Right renal cortex interstitium (tissue), 3 donors: ENCODE measurements around the gene CACNA2D1. TPM values are rescaled to one million over a fixed set of nuclear protein-coding genes. Genes with fewer than 3 reads are reported as not detected.
A peak's percentile ranks its signal among the peaks of the same experiment; 100 is the strongest.

Experiments
- DNase-seq, 3 donors: peaks; one replicate each; pipeline ENCODE4 v3.0.0-alpha.2; 2013; ENCODE audit warnings: low read depth in 3 of 3, low spot score in 2 of 3
- polyA plus RNA-seq, 3 donors: library from polyadenylated mRNA; unstranded; fragments of 120-200 nt; gene quantifications; one replicate each; pipeline ENCODE4 v1.2.1, GENCODE V29; 2013; ENCODE audit not compliant: insufficient read length in 3 of 3

The CACNA2D1 gene
- polyA plus RNA-seq, 3 donors = 24.8 to 27.1 (median 25.3) TPM

- DNase-seq = no peak
These were observed 259.9 kb downstream of the CACNA2D1 start for GRCh38 chr7:82183634-82184033.

- DNase-seq = no peak
These were observed 264.3 kb downstream of the CACNA2D1 start for GRCh38 chr7:82179311-82179710.

- no peak for DNase-seq
These were observed 268.3 kb downstream of the CACNA2D1 start for GRCh38 chr7:82175319-82175718.

- no peak for DNase-seq
These were observed 270.1 kb downstream of the CACNA2D1 start for GRCh38 chr7:82173400-82174021.

- DNase-seq = no peak
These were observed 270.7 kb downstream of the CACNA2D1 start for GRCh38 chr7:82172881-82173280.

GRCh38 chr7:82172017-82172416, 271.6 kb downstream of the CACNA2D1 start:
- DNase-seq = no peak

GRCh38 chr7:82167558-82168314, 275.8 kb downstream of the CACNA2D1 start:
- DNase-seq = no peak

GRCh38 chr7:82166260-82167015, 277.1 kb downstream of the CACNA2D1 start:
- DNase-seq = no peak

- DNase-seq = no peak
These were observed 278.8 kb downstream of the CACNA2D1 start for GRCh38 chr7:82164813-82165212.

GRCh38 chr7:82164410-82164809, 279.2 kb downstream of the CACNA2D1 start:
- DNase-seq = no peak

GRCh38 chr7:82163586-82163985, 280.0 kb downstream of the CACNA2D1 start:
- DNase-seq = no peak

GRCh38 chr7:82162289-82162688, 281.3 kb downstream of the CACNA2D1 start:
- no peak for DNase-seq

- no peak for DNase-seq
These were observed 285.2 kb downstream of the CACNA2D1 start for GRCh38 chr7:82158327-82158726.

- DNase-seq = no peak
These were observed 286.7 kb downstream of the CACNA2D1 start for GRCh38 chr7:82156893-82157292.

GRCh38 chr7:82156168-82156567, 287.4 kb downstream of the CACNA2D1 start:
- DNase-seq = peak in 2 of 3 donors; percentile 19 to 27

- no peak for DNase-seq
These were observed 288.8 kb downstream of the CACNA2D1 start for GRCh38 chr7:82154728-82155127.

- DNase-seq = no peak
These were observed 289.8 kb downstream of the CACNA2D1 start for GRCh38 chr7:82153776-82154175.

- no peak for DNase-seq
These were observed 290.7 kb downstream of the CACNA2D1 start for GRCh38 chr7:82152858-82153257.

- DNase-seq = no peak
These were observed 297.1 kb downstream of the CACNA2D1 start for GRCh38 chr7:82146491-82146890.

- DNase-seq = no peak
These were observed 301.2 kb downstream of the CACNA2D1 start for GRCh38 chr7:82142263-82142864.

GRCh38 chr7:82141427-82141826, 302.1 kb downstream of the CACNA2D1 start:
- DNase-seq = no peak
